H1 (cell line): ENCODE results near the gene AP2B1. TPM values are rescaled to one million over a fixed set of nuclear protein-coding genes. Genes with fewer than 3 reads are reported as not detected.

Experiments
- CTCF ChIA-PET: fragments of 300-600 bp; sonication (Branson Sonifier 250); formaldehyde crosslinking; loops from one replicate; lab custom pipeline; 2021; ENCODE audit not compliant: partially characterized antibody; lab: Charles Lee
- POLR2A ChIA-PET: fragments of 300-600 bp; sonication (Branson Sonifier 250); formaldehyde crosslinking; loops from one replicate; lab custom pipeline; 2021; ENCODE audit warnings: inconsistent platforms; ENCODE audit not compliant: partially characterized antibody; lab: Charles Lee
- DNase-seq, 2 experiments: peaks; one replicate each; pipeline versions ENCODE4 v3.0.0 to v3.0.0-alpha.2; 2010 to 2022; ENCODE audit warnings: low spot score in 2 of 2, low read depth in 1 of 2, mixed read lengths in 1 of 2
- FAIRE-seq: peaks from 2 replicates; lab custom pipeline; 2011; peaks lifted over from hg19 to GRCh38; lab: Jason Lieb, UNC
- H2AFZ ChIP-seq: 2 replicates; pipeline ENCODE4 v1.8.1; 2012; ENCODE audit warnings: low read length, inconsistent platforms
- H2AK5ac ChIP-seq: 2 replicates; pipeline ENCODE4 v1.6.1; 2013; ENCODE audit warnings: low read depth, low read length
- H2BK120ac ChIP-seq: replicated peaks from 2 replicates; pipeline ENCODE3; 2013; ENCODE audit warnings: low read depth, low read length, inconsistent platforms
- H2BK12ac ChIP-seq: 2 replicates; pipeline ENCODE4 v1.6.1; 2013; ENCODE audit warnings: low read depth, low read length
- H2BK15ac ChIP-seq: 2 replicates; pipeline ENCODE4 v1.6.1; 2013; ENCODE audit warnings: low read length
- H2BK20ac ChIP-seq: 2 replicates; pipeline ENCODE4 v1.6.1; 2013; ENCODE audit warnings: low read length
- H2BK5ac ChIP-seq: 2 replicates; pipeline ENCODE4 v1.6.1; 2013; ENCODE audit warnings: low read depth, low read length
- H3K14ac ChIP-seq: 2 replicates; pipeline ENCODE4 v1.6.1; 2013; ENCODE audit warnings: inconsistent platforms; ENCODE audit not compliant: insufficient read length
- H3K18ac ChIP-seq: 2 replicates; pipeline ENCODE4 v1.6.1; 2013; ENCODE audit warnings: low read length; ENCODE audit errors: extremely low read depth
- H3K23ac ChIP-seq: 2 replicates; pipeline ENCODE4 v1.6.1; 2013; ENCODE audit warnings: inconsistent platforms; ENCODE audit not compliant: insufficient read length
- H3K23me2 ChIP-seq: 2 replicates; pipeline ENCODE4 v1.6.1; 2013; ENCODE audit warnings: low read depth, low read length
- H3K27ac ChIP-seq: 2 replicates; pipeline ENCODE4 v1.6.1; 2011; ENCODE audit warnings: low read depth, low read length, inconsistent platforms
- H3K27me3 ChIP-seq, 4 experiments: replicated peaks in 1 of 4; 1 replicate in 1 of 4; 2 replicates in 3 of 4; pipeline versions ENCODE4 v1.6.1 to v1.8.1; 2011 to 2013; ENCODE audit warnings: low read length in 3 of 4, mild to moderate bottlenecking in 3 of 4, inconsistent platforms in 2 of 4, mixed read lengths in 2 of 4, moderate library complexity in 1 of 4; ENCODE audit not compliant: control insufficient read depth in 3 of 4, insufficient read depth in 3 of 4; ENCODE audit errors: extremely low read depth in 1 of 4
- H3K36me3 ChIP-seq, 4 experiments: 2 replicates each; pipeline versions ENCODE4 v1.6.1 to v1.8.1; 2011 to 2013; ENCODE audit warnings: mild to moderate bottlenecking in 4 of 4, low read length in 3 of 4, moderate library complexity in 2 of 4, control low read depth in 1 of 4, inconsistent platforms in 1 of 4; ENCODE audit not compliant: insufficient read depth in 4 of 4, control insufficient read depth in 2 of 4
- H3K4ac ChIP-seq: replicated peaks from 2 replicates; pipeline ENCODE3; 2013; ENCODE audit warnings: low read length, low read depth, mixed read lengths, inconsistent platforms; ENCODE audit not compliant: insufficient read length
- H3K4me1 ChIP-seq, 4 experiments: replicated peaks in 1 of 4; 1 replicate in 1 of 4; 2 replicates in 3 of 4; pipeline versions ENCODE4 v1.6.1 to v1.8.1; 2011 to 2013; ENCODE audit warnings: low read length in 3 of 4, inconsistent platforms in 2 of 4, mixed read lengths in 1 of 4; ENCODE audit not compliant: insufficient read depth in 4 of 4, control insufficient read depth in 3 of 4
- H3K4me2 ChIP-seq, 2 experiments: 2 replicates each; pipeline versions ENCODE4 v1.6.1 to v1.8.1; 2011 to 2013; ENCODE audit warnings: low read depth in 2 of 2, low read length in 2 of 2, control low read depth in 1 of 2, inconsistent platforms in 1 of 2, mild to moderate bottlenecking in 1 of 2; ENCODE audit not compliant: insufficient read depth in 1 of 2
- H3K4me3 ChIP-seq, 4 experiments: fragments of 200-600, 300-600 bp in 1 of 4; sonication (generic), shearing (Covaris generic), sonication (Bioruptor Twin) in 1 of 4; 2 replicates each; pipeline versions ENCODE4 v1.5.1 to v1.8.1; 2011 to 2016; ENCODE audit warnings: low read length in 4 of 4, low read depth in 3 of 4, control low read depth in 2 of 4, inconsistent platforms in 2 of 4, mild to moderate bottlenecking in 2 of 4, mixed read lengths in 1 of 4, moderate library complexity in 1 of 4; ENCODE audit not compliant: insufficient read depth in 2 of 4; ENCODE audit errors: extremely low read depth in 1 of 4
- H3K56ac ChIP-seq: replicated peaks from 2 replicates; pipeline ENCODE3; 2013; ENCODE audit warnings: low read depth, mild to moderate bottlenecking, mixed read lengths, low read length, inconsistent platforms; ENCODE audit not compliant: insufficient read length
- H3K79me1 ChIP-seq: 2 replicates; pipeline ENCODE4 v1.6.1; 2013; ENCODE audit warnings: low read depth, low read length, control low read depth
- H3K79me2 ChIP-seq, 2 experiments: 2 replicates each; pipeline versions ENCODE4 v1.6.1 to v1.8.1; 2012 to 2013; ENCODE audit warnings: low read length in 2 of 2, mild to moderate bottlenecking in 2 of 2, inconsistent platforms in 1 of 2; ENCODE audit not compliant: insufficient read depth in 2 of 2, control insufficient read depth in 1 of 2
- H3K9ac ChIP-seq, 4 experiments: replicated peaks in 1 of 4; 1 replicate in 1 of 4; 2 replicates in 3 of 4; pipeline versions ENCODE4 v1.6.1 to v1.8.1; 2011 to 2013; ENCODE audit warnings: low read depth in 3 of 4, low read length in 3 of 4, control low read depth in 2 of 4, mild to moderate bottlenecking in 2 of 4, moderate library complexity in 2 of 4, inconsistent platforms in 1 of 4; ENCODE audit errors: extremely low read depth in 1 of 4
- H3K9me3 ChIP-seq, 2 experiments: 2 replicates each; pipeline versions ENCODE4 v1.6.1 to v1.8.1; 2012 to 2013; ENCODE audit warnings: mild to moderate bottlenecking in 2 of 2, moderate library complexity in 2 of 2, control low read depth in 1 of 2, inconsistent platforms in 1 of 2, low read depth in 1 of 2, low read length in 1 of 2, mixed read lengths in 1 of 2; ENCODE audit not compliant: insufficient read depth in 2 of 2
- H4K20me1 ChIP-seq, 2 experiments: replicated peaks in 1 of 2; 2 replicates each; pipeline versions ENCODE3 to v1.8.1; 2011 to 2013; ENCODE audit warnings: inconsistent platforms in 2 of 2, low read length in 2 of 2, mild to moderate bottlenecking in 1 of 2; ENCODE audit not compliant: insufficient read depth in 2 of 2, control insufficient read depth in 1 of 2
- H4K5ac ChIP-seq: 2 replicates; pipeline ENCODE4 v1.6.1; 2013; ENCODE audit warnings: low read length, low read depth, mixed read lengths, inconsistent platforms; ENCODE audit not compliant: insufficient read length
- H4K8ac ChIP-seq: 2 replicates; pipeline ENCODE4 v1.8.0; 2013; ENCODE audit warnings: mild to moderate bottlenecking, moderate library complexity, low read length, inconsistent platforms; ENCODE audit not compliant: insufficient read depth; ENCODE audit errors: extremely low read depth
- H4K91ac ChIP-seq: replicated peaks from 2 replicates; pipeline ENCODE3; 2013; ENCODE audit warnings: low read length, mixed read lengths, inconsistent platforms; ENCODE audit not compliant: insufficient read length
- HDAC6 ChIP-seq: IDR thresholded peaks from one replicate; pipeline ENCODE4 v1.7.1; 2012; ENCODE audit warnings: low read depth, mild to moderate bottlenecking, inconsistent platforms, low read length, moderate library complexity
- KDM1A ChIP-seq: fragments of 200-600, 300-600 bp; sonication (generic); IDR thresholded peaks from 2 replicates; pipeline ENCODE4 v1.7.1; 2016; ENCODE audit warnings: mild to moderate bottlenecking, low read length, borderline replicate concordance
- KDM5A ChIP-seq: fragments of 200-600 bp; IDR thresholded peaks from 2 replicates; pipeline ENCODE4 v1.7.1; 2012; ENCODE audit warnings: mild to moderate bottlenecking, low read length, inconsistent platforms, mixed read lengths
- PHF8 ChIP-seq: fragments of 200-600 bp; sonication (generic); conservative IDR thresholded peaks from 2 replicates; pipeline ENCODE4 v1.7.1; 2012; ENCODE audit warnings: low read depth, mild to moderate bottlenecking, inconsistent platforms, low read length, moderate library complexity
- RNF2 ChIP-seq: fragments of 200-900, 300-1000 bp; sonication (generic); IDR thresholded peaks from 2 replicates; pipeline ENCODE4 v1.7.1; 2016; ENCODE audit warnings: borderline replicate concordance, low read depth, mild to moderate bottlenecking, antibody characterized with exemption, low read length; ENCODE audit not compliant: poor library complexity, severe bottlenecking; ENCODE audit errors: missing control alignments
- SP1 ChIP-seq: IDR thresholded peaks from 2 replicates; pipeline ENCODE4 v1.6.1; 2011; ENCODE audit warnings: low read depth, low read length
- SP2 ChIP-seq: IDR thresholded peaks from 2 replicates; pipeline ENCODE4 v1.6.1; 2012; ENCODE audit warnings: mild to moderate bottlenecking, low read length, inconsistent platforms
- TAF7 ChIP-seq: optimal IDR thresholded peaks from 2 replicates; pipeline ENCODE3; 2011; ENCODE audit warnings: low read depth, mild to moderate bottlenecking, inconsistent platforms, low read length, moderate library complexity, borderline replicate concordance
- WGBS, 2 experiments: shearing (Covaris generic) in 1 of 2; methylation state at CpG; one replicate each; pipeline versions ENCODE4 v1.1.6 to v1.1.7; 2013 to 2015; ENCODE audit warnings: low lambda C conversion rate in 2 of 2, mixed read lengths in 2 of 2, inconsistent platforms in 1 of 2, low coverage in 1 of 2, missing lambda C conversion rate in 1 of 2; ENCODE audit not compliant: insufficient replicate concordance in 2 of 2, insufficient coverage in 1 of 2, insufficient read length in 1 of 2; ENCODE audit errors: extremely low coverage in 1 of 2, missing lambda C conversion rate in 1 of 2; 5-methylcytosine and 5-hydroxymethylcytosine counted together
- polyA plus RNA-seq, 7 experiments: library from polyadenylated mRNA; depleted of rRNA in 3 of 7; stranded (reverse) in 5 of 7; unstranded in 2 of 7; fragments of >200 nt in 5 of 7; fragments of 200-250 nt in 2 of 7; gene quantifications; 1 replicate in 5 of 7; 2 replicates in 1 of 7; 4 replicates in 1 of 7; pipeline versions ENCODE4 v1.2.1 to v1.2.3, GENCODE V29; 2011 to 2013; ENCODE audit warnings: missing spikeins in 2 of 7, mixed read lengths in 2 of 7
- total RNA-seq: library from RNA; stranded (reverse); fragmentation: NEBNext Ultra II Directional; extraction: Animal tissue kit (Norgen Biotek cat#: 25700); gene quantifications from 2 replicates; pipeline ENCODE4 v1.2.1, GENCODE V29; 2021
- TF ChIP-seq, protein P1 (sequence below), 3 experiments: IDR thresholded peaks; 1 replicate in 2 of 3; 2 replicates in 1 of 3; pipeline versions ENCODE4 v1.5.1 to v1.6.1; 2011; ENCODE audit warnings: low read length in 3 of 3, mild to moderate bottlenecking in 3 of 3, inconsistent platforms in 2 of 3, low read depth in 1 of 3, moderate library complexity in 1 of 3; ENCODE audit not compliant: insufficient read depth in 1 of 3; ENCODE audit errors: control extremely low read depth in 1 of 3
- TF ChIP-seq, protein P2 (sequence below): IDR thresholded peaks from 2 replicates; pipeline ENCODE4 v1.6.1; 2012; ENCODE audit warnings: inconsistent platforms

The AP2B1 gene
- total and polyA plus RNA-seq, 2 of the 8 experiments (the other 6 are each of a cell fraction or from before 2014, with no cell fraction given), result 95.5 to 199 TPM

- Histone ChIP-seq H3K27ac (no peak overlapping the region), H2BK12ac (no peak overlapping the region), H3K23ac (no peak overlapping the region), H3K79me1 (peaks cover 2% of the 10 kb centered on the region; the same call in 1 of the 2 replicates), H3K4me2 (no peak overlapping the region), H3K27me3 (peaks cover 0 to 16% (median 8%) of the 10 kb centered on the region in 4 experiments; a peak in 5 of 7 replicates), H2BK15ac (no peak overlapping the region), H3K79me2 (no peaks in the 10 kb centered on the region), H2BK5ac (no peak overlapping the region), H3K14ac (no peak overlapping the region), H2AFZ (no peak overlapping the region), H3K4me1 (peaks cover 2 to 21% (median 7%) of the 10 kb centered on the region in 4 experiments; a peak in 6 of 7 replicates), H3K56ac (no peak overlapping the region), H3K9ac (no peak overlapping the region), H3K18ac (no peak overlapping the region), H2BK120ac (no peak overlapping the region), H2BK20ac (no peak overlapping the region), H3K9me3 (no peaks in the 10 kb centered on the region), H4K20me1 (peaks cover 5 to 17% of the 10 kb centered on the region in 2 experiments), H4K91ac (no peak overlapping the region), H3K23me2 (peaks cover 9% of the 10 kb centered on the region; the same call in 1 of the 2 replicates), H4K5ac (no peak overlapping the region), H2AK5ac (no peak overlapping the region), H4K8ac (no peak overlapping the region), H3K4ac (no peak overlapping the region), H3K4me3 (no peak overlapping the region), H3K36me3 (no peaks in the 10 kb centered on the region)
- POLR2A ChIA-PET, result interaction anchor here (1.3 to 3.7 kb wide), 3 partner anchors 9 to 74 kb away, joined by 3 to 16 read pairs (median 4); partner anchors contain the start of gene TAF15
- CTCF ChIA-PET, result interaction anchor here (2.6 to 9.8 kb wide), 2 partner anchors 29 to 122 kb away, joined by 12 to 45 read pairs; no protein-coding TSS in a partner anchor
- DNase-seq, result no peak
- FAIRE-seq, result no peak
- WGBS, 2 experiments, result 90% methylated on average over 7 of the region's 7 CpGs; no CpG with 5 or more reads in 1 of the 2 experiments
- TF ChIP-seq, protein P1, sequence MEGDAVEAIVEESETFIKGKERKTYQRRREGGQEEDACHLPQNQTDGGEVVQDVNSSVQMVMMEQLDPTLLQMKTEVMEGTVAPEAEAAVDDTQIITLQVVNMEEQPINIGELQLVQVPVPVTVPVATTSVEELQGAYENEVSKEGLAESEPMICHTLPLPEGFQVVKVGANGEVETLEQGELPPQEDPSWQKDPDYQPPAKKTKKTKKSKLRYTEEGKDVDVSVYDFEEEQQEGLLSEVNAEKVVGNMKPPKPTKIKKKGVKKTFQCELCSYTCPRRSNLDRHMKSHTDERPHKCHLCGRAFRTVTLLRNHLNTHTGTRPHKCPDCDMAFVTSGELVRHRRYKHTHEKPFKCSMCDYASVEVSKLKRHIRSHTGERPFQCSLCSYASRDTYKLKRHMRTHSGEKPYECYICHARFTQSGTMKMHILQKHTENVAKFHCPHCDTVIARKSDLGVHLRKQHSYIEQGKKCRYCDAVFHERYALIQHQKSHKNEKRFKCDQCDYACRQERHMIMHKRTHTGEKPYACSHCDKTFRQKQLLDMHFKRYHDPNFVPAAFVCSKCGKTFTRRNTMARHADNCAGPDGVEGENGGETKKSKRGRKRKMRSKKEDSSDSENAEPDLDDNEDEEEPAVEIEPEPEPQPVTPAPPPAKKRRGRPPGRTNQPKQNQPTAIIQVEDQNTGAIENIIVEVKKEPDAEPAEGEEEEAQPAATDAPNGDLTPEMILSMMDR (IDR thresholded peaks at IDR 0.05; ENCODE audit: control extremely low read depth in 1 of 3, insufficient read depth in 1 of 3, low read depth in 1 of 3, low read length in 3 of 3), result no peak
- TF ChIP-seq TAF7 (no peak), SP2 (no peak), RNF2 (no peak), PHF8 (no peak), HDAC6 (no peak), SP1 (no peak), KDM5A (no peak), KDM1A (no peak)
- TF ChIP-seq, protein P2, sequence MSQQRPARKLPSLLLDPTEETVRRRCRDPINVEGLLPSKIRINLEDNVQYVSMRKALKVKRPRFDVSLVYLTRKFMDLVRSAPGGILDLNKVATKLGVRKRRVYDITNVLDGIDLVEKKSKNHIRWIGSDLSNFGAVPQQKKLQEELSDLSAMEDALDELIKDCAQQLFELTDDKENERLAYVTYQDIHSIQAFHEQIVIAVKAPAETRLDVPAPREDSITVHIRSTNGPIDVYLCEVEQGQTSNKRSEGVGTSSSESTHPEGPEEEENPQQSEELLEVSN, result no peak
These were observed 147.3 kb downstream of the AP2B1 start for GRCh38 chr17:35734396-35734795.
